MCF 10A (cell line): ENCODE results near the gene EHMT2. TPM values are rescaled to one million over a fixed set of nuclear protein-coding genes. Genes with fewer than 3 reads are reported as not detected.

Source experiments
- BruUV-seq: library from RNA; stranded (reverse); fragments of 400-500 nt; replicated peaks from 2 replicates; lab custom pipeline; 2021; lab: Mats Ljungman, UMichigan
- CTCF ChIA-PET: fragments of 300-600 bp; sonication (Branson Sonifier 250); formaldehyde crosslinking; extraction: SDS; loops from one replicate; lab custom pipeline; 2021; ENCODE audit warnings: antibody characterized with exemption, inconsistent platforms; lab: Yijun Ruan, JAX
- POLR2A ChIA-PET: fragments of 300-600, 350-650 bp; sonication (Branson Sonifier 250); formaldehyde crosslinking; extraction: SDS; loops from one replicate; lab custom pipeline; 2020; ENCODE audit warnings: antibody characterized with exemption, inconsistent platforms; lab: Yijun Ruan, JAX
- DNase-seq: peaks from one replicate; pipeline ENCODE4 v3.0.0-alpha.2; 2018; ENCODE audit not compliant: unreplicated experiment
- H3K27ac Mint-ChIP-seq: one replicate; pipeline ENCODE4 v1.8.0; 2022; ENCODE audit warnings: mild to moderate bottlenecking, low read depth, mixed read lengths; ENCODE audit not compliant: unreplicated experiment
- H3K27me3 Mint-ChIP-seq: one replicate; pipeline ENCODE4 v1.8.0; 2022; ENCODE audit warnings: mixed read lengths; ENCODE audit not compliant: insufficient read depth, unreplicated experiment
- H3K36me3 Mint-ChIP-seq: one replicate; pipeline ENCODE4 v1.8.0; 2022; ENCODE audit warnings: mild to moderate bottlenecking, moderate library complexity, mixed read lengths; ENCODE audit not compliant: insufficient read depth, unreplicated experiment
- H3K4me1 Mint-ChIP-seq: one replicate; pipeline ENCODE4 v1.8.0; 2022; ENCODE audit warnings: mixed read lengths; ENCODE audit not compliant: insufficient read depth, unreplicated experiment
- H3K4me3 Mint-ChIP-seq: one replicate; pipeline ENCODE4 v1.8.0; 2022; ENCODE audit warnings: mild to moderate bottlenecking, moderate library complexity, mixed read lengths; ENCODE audit not compliant: unreplicated experiment
- H3K9me3 Mint-ChIP-seq: one replicate; pipeline ENCODE4 v1.8.0; 2022; ENCODE audit warnings: mixed read lengths; ENCODE audit not compliant: unreplicated experiment
- CTCF ChIP-seq: fragments of 200-600 bp; IDR thresholded peaks from one replicate; pipeline ENCODE4 v1.8.0; 2022; ENCODE audit warnings: antibody characterized with exemption, mild to moderate bottlenecking; ENCODE audit not compliant: unreplicated experiment
- intact Hi-C: fragments of 100-400 bp; cut with micrococcal nuclease; formaldehyde crosslinking; loops from 2 replicates; pipeline ENCODE4 v1.14.1; 2022
- total RNA-seq: library from RNA; stranded (reverse); gene quantifications from 2 replicates; pipeline ENCODE4 v1.2.3, GENCODE V29; 2022

Gene EHMT2
- total RNA-seq, 1 experiment from 2014 or later = 20.2 TPM

- ChIA-PET CTCF (no interaction called here), POLR2A (interaction anchor here (0.6 to 0.7 kb wide), 2 partner anchors 10 to 22 kb away, joined by 3 to 5 read pairs; no protein-coding TSS in a partner anchor)
- intact Hi-C loops = no loop called here
- BruUV-seq = no TSS peak
- TF ChIP-seq CTCF = no peak
- DNase-seq = no peak
- H3K4me3 Mint-ChIP-seq = no peak overlapping the region
- no peak overlapping the region for H3K27ac Mint-ChIP-seq
- H3K4me1 Mint-ChIP-seq = no peaks in the 10 kb centered on the region
- no peaks in the 10 kb centered on the region for H3K36me3 Mint-ChIP-seq
- no peaks in the 10 kb centered on the region for H3K9me3 Mint-ChIP-seq
- H3K27me3 Mint-ChIP-seq = no peaks in the 10 kb centered on the region
Observed at GRCh38 chr6:31928672-31928939, 31.1 kb upstream of the EHMT2 start.

- H3K27ac Mint-ChIP-seq = no peak overlapping the region
- BruUV-seq = no TSS peak
- H3K9me3 Mint-ChIP-seq = no peaks in the 10 kb centered on the region
- H3K4me1 Mint-ChIP-seq = no peaks in the 10 kb centered on the region
- intact Hi-C loops = no loop called here
- H3K4me3 Mint-ChIP-seq = no peak overlapping the region
- ChIA-PET POLR2A (interaction anchor here (0.6 kb wide), 2 partner anchors 9 to 1586 kb away, joined by 3 to 5 read pairs; no protein-coding TSS in a partner anchor), CTCF (interaction anchor here (1.1 kb wide), 1 partner anchor 24 kb away, joined by 4 read pairs; no protein-coding TSS in a partner anchor)
- no peak for DNase-seq
- TF ChIP-seq CTCF = no peak
- H3K27me3 Mint-ChIP-seq = no peaks in the 10 kb centered on the region
- H3K36me3 Mint-ChIP-seq = no peaks in the 10 kb centered on the region
Observed at GRCh38 chr6:31927863-31928671, 30.6 kb upstream of the EHMT2 start.

GRCh38 chr6:31927242-31927862, 29.9 kb upstream of the EHMT2 start, which contains the start of gene C2:
Gene C2 (plus strand): TSS chr6:31927717. CDS start chr6:31927753, 36 bp downstream.
- TF ChIP-seq CTCF = no peak
- POLR2A ChIA-PET = interaction anchor here (0.6 kb wide), 1 partner anchor 1585 kb away, joined by 3 read pairs; no protein-coding TSS in a partner anchor
- Mint-ChIP-seq H3K27ac (no peak within 1 kb of the TSS), H3K36me3 (no peaks in the 10 kb centered on the region), H3K4me3 (no peak within 1 kb of the TSS), H3K9me3 (no peaks in the 10 kb centered on the region), H3K4me1 (no peaks in the 10 kb centered on the region), H3K27me3 (no peaks in the 10 kb centered on the region)
- DNase-seq = no peak
- intact Hi-C loops = no loop called here
- no TSS peak for BruUV-seq
- CTCF ChIA-PET = interaction anchor here (1.1 kb wide), 1 partner anchor 25 kb away, joined by 4 read pairs; no protein-coding TSS in a partner anchor

GRCh38 chr6:31922942-31923341, 25.4 kb upstream of the EHMT2 start:
- no peak overlapping the region for H3K27ac Mint-ChIP-seq
- no peaks in the 10 kb centered on the region for H3K36me3 Mint-ChIP-seq
- H3K4me3 Mint-ChIP-seq = no peak overlapping the region
- TF ChIP-seq CTCF = no peak
- DNase-seq = peak; percentile 40
- no peaks in the 10 kb centered on the region for H3K27me3 Mint-ChIP-seq
- no TSS peak for BruUV-seq
- no peaks in the 10 kb centered on the region for H3K9me3 Mint-ChIP-seq
- intact Hi-C loops = no loop called here
- CTCF ChIA-PET = interaction anchor here (0.5 to 2.3 kb wide), 3 partner anchors 13 to 50 kb away, joined by 4 to 18 read pairs (median 5); no protein-coding TSS in a partner anchor
- H3K4me1 Mint-ChIP-seq = peaks cover 6% of the 10 kb centered on the region
- POLR2A ChIA-PET = interaction anchor here (0.7 to 0.9 kb wide), 2 partner anchors 49 to 86 kb away, joined by 3 read pairs; partner anchors contain the start of gene DXO
